GM10248 (cell line): ENCODE data around the gene CCDC24.

Source experiments
- CTCF ChIA-PET: fragments of 300-600 bp; sonication (Branson Sonifier 250); formaldehyde crosslinking; extraction: SDS; loops from one replicate; lab custom pipeline; 2021; ENCODE audit warnings: antibody characterized with exemption; lab: Yijun Ruan, JAX
- POLR2A ChIA-PET: fragments of 350-650 bp; sonication (Branson Sonifier 250); formaldehyde crosslinking; extraction: SDS; loops from one replicate; lab custom pipeline; 2020; ENCODE audit warnings: antibody characterized with exemption; lab: Yijun Ruan, JAX
- DNase-seq: peaks from one replicate; pipeline ENCODE4 v3.0.0; 2012; ENCODE audit errors: extremely low spot score
- CTCF ChIP-seq: IDR thresholded peaks from 2 replicates; pipeline ENCODE4 v1.5.1; 2012; ENCODE audit warnings: mild to moderate bottlenecking, low read depth; ENCODE audit errors: extremely low read depth, missing control alignments, control extremely low read depth

Gene CCDC24

GRCh38 chr1:43999455-43999854 is 8.1 kb downstream of the CCDC24 start:
- TF ChIP-seq CTCF: no peak
- DNase-seq: no peak
- POLR2A ChIA-PET: no interaction called here
- CTCF ChIA-PET: interaction anchor here (1.2 to 9.8 kb wide), 5 partner anchors 11 to 235 kb away, joined by 3 to 169 read pairs (median 5); partner anchors contain the start of gene SLC6A9

GRCh38 chr1:44000122-44000665 is 8.8 kb downstream of the CCDC24 start:
- ChIA-PET CTCF (interaction anchor here (1.2 to 9.8 kb wide), 5 partner anchors 12 to 236 kb away, joined by 3 to 169 read pairs (median 5); partner anchors contain the start of gene SLC6A9), POLR2A (no interaction called here)
- no peak for DNase-seq
- no peak for TF ChIP-seq CTCF

GRCh38 chr1:44002165-44002564 is 10.8 kb downstream of the CCDC24 start:
- ChIA-PET CTCF (interaction anchor here (1.2 to 9.8 kb wide), 4 partner anchors 9 to 43 kb away, joined by 3 to 183 read pairs (median 88); partner anchors contain the start of gene SLC6A9), POLR2A (no interaction called here)
- no peak for TF ChIP-seq CTCF
- DNase-seq: no peak

DNA sequence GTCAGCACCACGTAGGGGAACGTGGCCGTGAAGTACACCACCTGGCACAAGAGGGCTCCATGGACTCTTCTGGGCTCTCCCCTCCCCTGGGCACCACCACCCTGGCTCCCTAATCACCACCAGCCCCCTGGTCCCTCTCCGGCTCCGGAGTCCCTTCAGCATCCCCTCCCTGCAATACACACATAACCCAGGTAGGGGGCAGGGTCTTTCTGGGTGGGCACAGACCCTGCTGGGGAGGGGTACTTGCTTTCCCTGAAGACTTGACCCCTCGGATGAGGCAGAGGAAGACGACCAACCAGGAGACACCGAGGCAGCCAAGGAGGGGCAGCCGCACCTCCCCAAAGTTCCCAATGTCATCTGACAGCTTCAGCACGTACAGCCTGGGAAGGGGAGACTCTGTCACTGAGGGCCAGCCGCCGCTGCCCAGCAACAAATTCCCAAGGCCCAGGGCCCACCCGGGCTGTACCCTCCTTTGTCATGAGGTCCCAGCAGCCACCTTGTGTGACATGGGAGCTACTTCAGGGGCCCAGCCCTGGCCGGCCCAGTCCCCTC is 11.3 kb downstream of the CCDC24 start:
- DNase-seq: no peak
- ChIA-PET CTCF (interaction anchor here (1.3 to 9.8 kb wide), 4 partner anchors 8 to 43 kb away, joined by 5 to 183 read pairs (median 88); partner anchors contain the start of gene SLC6A9), POLR2A (no interaction called here)
- TF ChIP-seq CTCF: no peak

DNA sequence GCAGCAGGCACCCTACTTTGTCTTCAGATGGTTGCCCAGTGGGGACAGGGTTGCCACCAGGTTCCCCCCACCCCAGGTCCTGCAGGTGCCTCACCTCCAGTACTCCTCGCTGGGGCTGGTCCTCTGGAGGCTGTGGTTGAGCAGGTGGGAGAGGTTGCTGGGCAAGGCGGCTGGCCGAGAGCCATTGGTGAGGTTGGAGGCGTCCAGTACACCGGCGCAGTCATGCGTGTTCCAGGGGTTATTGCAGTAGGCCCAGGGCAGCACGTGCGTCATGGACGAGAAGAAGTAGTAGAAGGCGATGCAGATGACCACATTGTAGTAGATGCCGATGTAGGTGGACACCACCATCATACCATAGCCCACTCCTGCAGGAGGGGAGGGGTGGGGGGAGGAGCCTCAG is 16.9 kb downstream of the CCDC24 start:
- ChIA-PET POLR2A (interaction anchor here (0.6 kb wide), 1 partner anchor 15 kb away, joined by 3 read pairs; no protein-coding TSS in a partner anchor), CTCF (interaction anchor here (1.2 kb wide), 1 partner anchor 29 kb away, joined by 5 read pairs; no protein-coding TSS in a partner anchor)
- no peak for TF ChIP-seq CTCF

DNA sequence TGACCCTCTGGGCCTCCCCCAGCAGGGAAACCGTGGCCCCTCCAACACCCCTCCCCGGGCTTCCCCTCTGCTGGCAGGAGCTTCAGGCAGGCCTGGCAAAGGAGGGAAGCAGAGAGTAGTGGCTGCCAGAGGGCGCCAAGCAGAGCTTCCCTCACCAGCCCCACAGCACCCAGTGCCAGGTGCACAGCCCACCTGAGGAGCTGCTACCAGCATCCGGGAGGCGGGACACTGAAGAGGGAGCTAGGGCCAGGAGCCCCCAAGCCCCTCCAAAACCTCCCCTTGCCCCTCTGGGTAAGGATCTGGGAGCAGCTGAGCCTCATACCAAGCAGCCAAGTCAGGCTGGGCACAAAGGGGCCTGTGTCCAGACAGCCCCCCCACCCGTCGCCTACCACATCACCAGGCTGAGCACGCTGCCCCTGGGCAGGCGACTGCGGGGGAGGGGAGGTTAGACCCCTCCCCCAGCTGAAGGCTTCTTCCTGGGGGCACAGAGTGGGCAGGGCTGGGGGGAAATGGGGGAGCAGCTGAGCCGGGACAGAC is 19.6 kb downstream of the CCDC24 start:
- ChIA-PET POLR2A (no interaction called here), CTCF (interaction anchor here (1.2 to 4.0 kb wide), 5 partner anchors 9 to 642 kb away, joined by 3 to 22 read pairs (median 6); no protein-coding TSS in a partner anchor)
- DNase-seq: no peak
- no peak for TF ChIP-seq CTCF

More for the DNA sequence above, 16.9 kb downstream of the CCDC24 start:
- DNase-seq: no peak
